NT2/D1 (cell line): Measurements from ENCODE around the gene MOB3B.

ENCODE experiments used
- SUZ12 ChIP-seq: IDR thresholded peaks from 2 replicates; pipeline ENCODE4 v1.6.1; 2011; ENCODE audit not compliant: insufficient read length, insufficient read depth; ENCODE audit errors: extremely low read depth
- ZNF274 ChIP-seq: IDR thresholded peaks from 2 replicates; pipeline ENCODE4 v1.6.1; 2011; ENCODE audit warnings: mild to moderate bottlenecking, low read depth, low read length

DNA sequence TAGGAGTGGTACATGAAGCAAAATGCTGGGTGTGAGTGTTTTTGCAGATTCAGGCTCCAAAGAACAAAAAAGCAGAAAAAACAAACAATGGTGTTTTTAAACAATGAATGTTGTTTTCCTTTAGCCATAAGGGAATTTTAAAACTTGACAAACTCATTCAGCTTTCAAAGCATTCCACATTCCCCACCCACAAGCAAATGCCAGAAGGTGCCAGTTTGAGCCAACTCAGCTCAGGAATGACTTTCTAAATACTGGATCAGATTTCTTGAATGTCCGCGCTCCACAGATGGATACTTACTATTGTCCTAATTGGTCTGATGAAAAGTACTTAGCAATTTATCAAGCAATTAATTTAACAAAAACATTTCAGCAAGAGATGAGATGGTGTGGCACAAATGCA is 12.9 kb upstream of the MOB3B start:
- no peak for TF ChIP-seq ZNF274
- TF ChIP-seq SUZ12: no peak
